Measurements from ENCODE around the gene ADAMTS14. TPM values are rescaled to one million over a fixed set of nuclear protein-coding genes. Genes with fewer than 3 reads are reported as not detected.

The ADAMTS14 gene
- total RNA-seq, 1 donor from 2014 or later: 0.53 TPM

- TF ChIP-seq, protein P1, sequence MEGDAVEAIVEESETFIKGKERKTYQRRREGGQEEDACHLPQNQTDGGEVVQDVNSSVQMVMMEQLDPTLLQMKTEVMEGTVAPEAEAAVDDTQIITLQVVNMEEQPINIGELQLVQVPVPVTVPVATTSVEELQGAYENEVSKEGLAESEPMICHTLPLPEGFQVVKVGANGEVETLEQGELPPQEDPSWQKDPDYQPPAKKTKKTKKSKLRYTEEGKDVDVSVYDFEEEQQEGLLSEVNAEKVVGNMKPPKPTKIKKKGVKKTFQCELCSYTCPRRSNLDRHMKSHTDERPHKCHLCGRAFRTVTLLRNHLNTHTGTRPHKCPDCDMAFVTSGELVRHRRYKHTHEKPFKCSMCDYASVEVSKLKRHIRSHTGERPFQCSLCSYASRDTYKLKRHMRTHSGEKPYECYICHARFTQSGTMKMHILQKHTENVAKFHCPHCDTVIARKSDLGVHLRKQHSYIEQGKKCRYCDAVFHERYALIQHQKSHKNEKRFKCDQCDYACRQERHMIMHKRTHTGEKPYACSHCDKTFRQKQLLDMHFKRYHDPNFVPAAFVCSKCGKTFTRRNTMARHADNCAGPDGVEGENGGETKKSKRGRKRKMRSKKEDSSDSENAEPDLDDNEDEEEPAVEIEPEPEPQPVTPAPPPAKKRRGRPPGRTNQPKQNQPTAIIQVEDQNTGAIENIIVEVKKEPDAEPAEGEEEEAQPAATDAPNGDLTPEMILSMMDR (IDR thresholded peaks at IDR 0.05): no peak
- Histone ChIP-seq H3K27ac (no peak overlapping the region), H3K4me3 (no peak overlapping the region), H3K36me3 (no peaks in the 10 kb centered on the region), H3K9me3 (no peaks in the 10 kb centered on the region), H3K4me1 (no peaks in the 10 kb centered on the region), H3K27me3 (ENCODE audit: low read depth) (no peaks in the 10 kb centered on the region)
- DNase-seq (no peak), ATAC-seq (no peak)
- intact Hi-C loops (cut with DNase I): no loop called here
These were observed 12.1 kb downstream of the ADAMTS14 start for GRCh38 chr10:70684374-70684773.

DNA sequence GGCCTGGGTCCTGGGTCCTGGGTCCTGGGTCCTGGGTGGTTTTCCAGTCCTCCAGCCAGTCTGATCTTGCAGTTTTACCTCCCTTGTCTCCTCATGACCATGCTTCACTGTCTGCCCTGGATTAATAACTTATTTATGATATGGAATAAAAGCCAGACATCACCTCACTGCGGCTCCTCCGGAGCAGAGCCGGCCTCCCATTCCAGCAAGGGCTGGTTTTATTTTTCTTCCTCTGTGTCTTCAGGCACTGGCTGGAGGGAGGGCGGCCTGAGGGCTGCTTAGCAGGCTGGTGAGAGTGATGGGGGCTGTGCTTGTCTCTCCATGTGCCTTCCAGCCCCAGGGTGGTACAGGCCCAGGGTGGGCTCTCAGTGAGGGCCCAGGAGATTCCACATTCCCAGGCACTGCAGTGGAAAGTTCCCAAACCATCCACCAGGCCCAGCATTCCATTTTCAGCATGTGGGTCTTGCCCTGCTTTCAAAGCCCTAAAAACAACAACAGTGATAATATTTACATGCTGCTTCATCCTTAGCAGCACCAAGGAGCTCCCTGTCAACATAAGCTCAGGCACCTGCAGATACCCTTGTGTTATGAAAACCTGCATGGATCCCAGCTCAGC, 12.6 kb downstream of the ADAMTS14 start:
- Histone ChIP-seq H3K9me3 (no peaks in the 10 kb centered on the region), H3K27ac (no peak overlapping the region), H3K4me1 (no peaks in the 10 kb centered on the region), H3K27me3 (ENCODE audit: low read depth) (no peaks in the 10 kb centered on the region), H3K4me3 (no peak overlapping the region), H3K36me3 (no peaks in the 10 kb centered on the region)
- ATAC-seq (no peak), DNase-seq (no peak)
- TF ChIP-seq, protein P1 (IDR thresholded peaks at IDR 0.05): no peak
- intact Hi-C loops (cut with DNase I): no loop called here

GRCh38 chr10:70685455-70685911, 13.2 kb downstream of the ADAMTS14 start:
- ATAC-seq (no peak), DNase-seq (no peak)
- Histone ChIP-seq H3K36me3 (no peaks in the 10 kb centered on the region), H3K27ac (no peak overlapping the region), H3K4me1 (no peaks in the 10 kb centered on the region), H3K4me3 (no peak overlapping the region), H3K27me3 (ENCODE audit: low read depth) (no peaks in the 10 kb centered on the region), H3K9me3 (no peaks in the 10 kb centered on the region)
- intact Hi-C loops (cut with DNase I): no loop called here
- TF ChIP-seq, protein P1 (IDR thresholded peaks at IDR 0.05): no peak

DNA sequence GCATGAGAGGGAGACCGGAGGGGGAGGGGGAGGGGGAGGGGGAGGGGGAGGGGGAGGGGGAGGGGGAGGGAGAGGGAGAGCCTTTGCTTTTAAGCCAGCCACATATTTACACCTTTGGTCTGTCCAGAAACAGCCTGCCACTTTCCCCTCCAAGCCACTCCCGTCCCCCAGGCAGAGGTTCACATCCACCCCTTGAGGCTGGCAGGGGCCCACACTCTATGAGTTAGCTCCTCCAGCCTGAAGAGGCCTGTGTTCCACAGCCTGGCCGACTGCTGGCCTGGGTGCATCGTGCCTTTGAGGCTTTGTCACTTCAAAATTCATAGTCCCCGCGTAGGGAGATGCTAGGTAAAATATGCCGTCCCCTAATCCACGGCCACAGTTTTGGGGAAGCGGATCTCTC, 16.5 kb downstream of the ADAMTS14 start:
- no peak for DNase-seq
- ATAC-seq: no peak

DNA sequence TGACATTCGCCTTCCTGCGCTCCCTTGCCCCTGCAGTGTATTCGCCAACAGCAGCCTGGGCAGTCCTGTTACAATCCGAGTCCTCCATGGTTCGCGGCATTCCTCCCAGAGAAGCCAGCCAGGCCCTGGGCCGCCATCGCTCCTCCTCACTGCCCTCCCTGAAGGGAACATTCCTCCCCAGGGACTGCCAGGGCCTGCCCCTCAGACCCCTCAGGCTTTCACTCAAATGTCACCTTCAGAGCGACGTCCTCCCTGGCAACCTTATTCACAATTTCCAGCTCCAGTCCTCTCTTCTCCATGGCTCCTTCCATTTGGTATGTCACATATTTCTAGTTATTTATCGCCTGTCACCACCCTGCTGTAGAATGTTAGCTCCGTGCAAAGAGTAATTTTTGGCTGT, 17.4 kb downstream of the ADAMTS14 start:
- no peak for DNase-seq
- no peaks in the 10 kb centered on the region for H3K9me3 ChIP-seq
- H3K4me1 ChIP-seq: no peaks in the 10 kb centered on the region
- intact Hi-C loops (cut with DNase I): no loop called here
- H3K36me3 ChIP-seq: no peaks in the 10 kb centered on the region
- no peaks in the 10 kb centered on the region for H3K27me3 ChIP-seq (ENCODE audit: low read depth)
- TF ChIP-seq, protein P1 (IDR thresholded peaks at IDR 0.05): no peak
- no peak for ATAC-seq
- no peak overlapping the region for H3K4me3 ChIP-seq
- H3K27ac ChIP-seq: no peak overlapping the region

More for the DNA sequence above, 16.5 kb downstream of the ADAMTS14 start:
- intact Hi-C loops (cut with DNase I): no loop called here
- Histone ChIP-seq H3K4me1 (no peaks in the 10 kb centered on the region), H3K27ac (no peak overlapping the region), H3K27me3 (ENCODE audit: low read depth) (no peaks in the 10 kb centered on the region), H3K9me3 (no peaks in the 10 kb centered on the region), H3K4me3 (no peak overlapping the region), H3K36me3 (no peaks in the 10 kb centered on the region)
- TF ChIP-seq, protein P1 (IDR thresholded peaks at IDR 0.05): no peak

Measured in lower lobe of right lung (tissue), 2 donors.